Ishikawa (cell line): ENCODE measurements around the gene NOXO1.
A peak's percentile ranks its signal among the peaks of the same experiment; 100 is the strongest.

Experiments
- CEBPB ChIP-seq: IDR thresholded peaks from 2 replicates; pipeline ENCODE4 v1.6.1; 2012
- CREB1 ChIP-seq: IDR thresholded peaks from 2 replicates; pipeline ENCODE4 v1.6.1; 2012; ENCODE audit warnings: low read depth
- EGR1 ChIP-seq: IDR thresholded peaks from 2 replicates; pipeline ENCODE4 v1.6.1; 2012
- EP300 ChIP-seq: IDR thresholded peaks from 2 replicates; pipeline ENCODE4 v1.6.1; 2012; ENCODE audit warnings: borderline replicate concordance
- FOXM1 ChIP-seq: IDR thresholded peaks from 2 replicates; pipeline ENCODE4 v1.6.1; 2012; ENCODE audit warnings: low read depth, borderline replicate concordance
- MAX ChIP-seq: IDR thresholded peaks from 2 replicates; pipeline ENCODE4 v1.6.1; 2012
- NFIC ChIP-seq: IDR thresholded peaks from 2 replicates; pipeline ENCODE4 v1.6.1; 2012
- RAD21 ChIP-seq: IDR thresholded peaks from 2 replicates; pipeline ENCODE4 v1.6.1; 2012; ENCODE audit warnings: low read depth
- REST ChIP-seq: IDR thresholded peaks from 2 replicates; pipeline ENCODE4 v1.6.1; 2012; ENCODE audit warnings: low read depth, mild to moderate bottlenecking
- TAF1 ChIP-seq: IDR thresholded peaks from 2 replicates; pipeline ENCODE4 v1.6.1; 2012; ENCODE audit warnings: low read depth, mild to moderate bottlenecking
- TCF12 ChIP-seq: IDR thresholded peaks from 2 replicates; pipeline ENCODE4 v1.6.1; 2012; ENCODE audit warnings: low read depth
- TEAD4 ChIP-seq: IDR thresholded peaks from 2 replicates; pipeline ENCODE4 v1.6.1; 2012
- USF1 ChIP-seq: IDR thresholded peaks from 2 replicates; pipeline ENCODE4 v1.6.1; 2012
- YY1 ChIP-seq: IDR thresholded peaks from 2 replicates; pipeline ENCODE4 v1.6.1; 2012; ENCODE audit warnings: low read depth
- ZBTB7A ChIP-seq: IDR thresholded peaks from 2 replicates; pipeline ENCODE4 v1.6.1; 2012; ENCODE audit warnings: low read depth

The NOXO1 gene

GRCh38 chr16:1983544-1984346 lies 2.5 kb upstream of the NOXO1 start, which contains the start of gene GFER:
TSS of gene GFER (plus strand) at chr16:1984193. CDS start at chr16:1984219, 26 bp downstream.
- TF ChIP-seq EP300 (0 out of 2 replicates have a peak, but pooled peaks have one; percentile 15), EGR1 (0 out of 2 replicates have a peak, but pooled peaks have one; percentile 29), NFIC (no peak), TCF12 (0 out of 2 replicates have a peak, but pooled peaks have one; percentile 24), REST (no peak), MAX (peak; percentile 32), RAD21 (no peak; the same call in 1 of the 2 replicates), YY1 (peak; percentile 96), TAF1 (peak; percentile 84; the same call in 1 of the 2 replicates), CEBPB (no peak), FOXM1 (no peak), CREB1 (no peak), ZBTB7A (peak; percentile 91), TEAD4 (no peak; the same call in 1 of the 2 replicates), USF1 (no peak)

- TF ChIP-seq YY1 (no peak), ZBTB7A (no peak), CEBPB (no peak), USF1 (no peak), CREB1 (no peak), TAF1 (no peak), EGR1 (no peak), FOXM1 (no peak), TCF12 (no peak), TEAD4 (no peak), NFIC (no peak), EP300 (no peak), MAX (no peak), RAD21 (no peak), REST (no peak)
These were observed 1.8 kb upstream of the NOXO1 start for GRCh38 chr16:1982991-1983543.

- TF ChIP-seq EP300 (no peak), USF1 (no peak), MAX (no peak), TCF12 (no peak), EGR1 (no peak), TEAD4 (no peak), REST (no peak), RAD21 (no peak)
These were observed 754 bp upstream of the NOXO1 start for GRCh38 chr16:1982013-1982433.
